IMR-90 (cell line): Measurements from ENCODE around the gene STAC. TPM values are rescaled to one million over a fixed set of nuclear protein-coding genes. Genes with fewer than 3 reads are reported as not detected.

ENCODE experiments used
- ATAC-seq: fragments of 200-7000 bp; cut with Tn5 transposase; 2 replicates; pipeline ENCODE4 v1.9.1; 2020; ENCODE audit warnings: low read depth, mild to moderate bottlenecking, moderate library complexity
- BruUV-seq: library from RNA; stranded (reverse); fragments of 400-500 nt; replicated peaks from 2 replicates; lab custom pipeline; 2021; lab: Mats Ljungman, UMichigan
- CTCF ChIA-PET: fragments of 300-600 bp; formaldehyde crosslinking; extraction: SDS; loops from one replicate; lab custom pipeline; 2021; ENCODE audit warnings: antibody characterized with exemption; lab: Yijun Ruan, JAX
- POLR2A ChIA-PET: fragments of 300-600 bp; sonication (Branson Sonifier 250); formaldehyde crosslinking; loops from one replicate; lab custom pipeline; 2022; ENCODE audit warnings: antibody characterized with exemption; ENCODE audit not compliant: unreplicated experiment; lab: Charles Lee
- DNase-seq: peaks from one replicate; pipeline ENCODE4 v3.0.0; 2013
- H2AFZ ChIP-seq: replicated peaks from 2 replicates; pipeline ENCODE3; 2013; ENCODE audit warnings: low read length, mild to moderate bottlenecking; ENCODE audit not compliant: poor library complexity
- H2AK5ac ChIP-seq: 2 replicates; pipeline ENCODE4 v1.6.1; 2013; ENCODE audit warnings: low read depth, low read length, inconsistent platforms
- H2AK9ac ChIP-seq: replicated peaks from 2 replicates; pipeline ENCODE3; 2013; ENCODE audit warnings: mild to moderate bottlenecking, low read depth, low read length, moderate library complexity; ENCODE audit not compliant: poor library complexity
- H2BK120ac ChIP-seq: 2 replicates; pipeline ENCODE4 v1.6.1; 2013; ENCODE audit warnings: low read depth, low read length, inconsistent platforms
- H2BK15ac ChIP-seq: 3 replicates; pipeline ENCODE4 v1.6.1; 2013; ENCODE audit warnings: low read depth, low read length, inconsistent platforms
- H2BK20ac ChIP-seq: 2 replicates; pipeline ENCODE4 v1.6.1; 2013; ENCODE audit warnings: low read depth, mild to moderate bottlenecking, inconsistent platforms, low read length, moderate library complexity
- H2BK5ac ChIP-seq: 2 replicates; pipeline ENCODE4 v1.6.1; 2013; ENCODE audit warnings: mild to moderate bottlenecking, low read depth, low read length, inconsistent platforms; ENCODE audit not compliant: poor library complexity, severe bottlenecking
- H3K14ac ChIP-seq: replicated peaks from 2 replicates; pipeline ENCODE4 v1.6.1; 2013; ENCODE audit warnings: low read depth, low read length, inconsistent platforms
- H3K18ac ChIP-seq: 2 replicates; pipeline ENCODE4 v1.6.1; 2013; ENCODE audit warnings: low read depth, low read length, control low read depth
- H3K23ac ChIP-seq: 2 replicates; pipeline ENCODE4 v1.6.1; 2013; ENCODE audit warnings: low read depth, low read length, inconsistent platforms
- H3K27ac ChIP-seq: 2 replicates; pipeline ENCODE4 v1.5.1; 2013; ENCODE audit warnings: mild to moderate bottlenecking, control low read depth, low read length; ENCODE audit not compliant: insufficient read depth
- H3K27me3 ChIP-seq: 2 replicates; pipeline ENCODE4 v1.6.1; 2013; ENCODE audit warnings: low read length; ENCODE audit not compliant: control insufficient read depth, insufficient read depth
- H3K36me3 ChIP-seq: 2 replicates; pipeline ENCODE4 v1.6.1; 2013; ENCODE audit warnings: low read length, mixed read lengths; ENCODE audit not compliant: control insufficient read depth, insufficient read depth
- H3K4ac ChIP-seq: 2 replicates; pipeline ENCODE4 v1.6.1; 2013; ENCODE audit warnings: low read depth, low read length, inconsistent platforms
- H3K4me1 ChIP-seq: 2 replicates; pipeline ENCODE4 v1.6.1; 2013; ENCODE audit warnings: low read length, mixed read lengths; ENCODE audit not compliant: control insufficient read depth, insufficient read depth
- H3K4me2 ChIP-seq: 2 replicates; pipeline ENCODE4 v1.6.1; 2013; ENCODE audit warnings: low read depth, mild to moderate bottlenecking, control low read depth, low read length, moderate library complexity
- H3K4me3 ChIP-seq: 2 replicates; pipeline ENCODE4 v1.5.1; 2013; ENCODE audit warnings: low read depth, mild to moderate bottlenecking, control low read depth, low read length, moderate library complexity; ENCODE audit not compliant: insufficient read depth
- H3K56ac ChIP-seq: 2 replicates; pipeline ENCODE4 v1.6.1; 2013; ENCODE audit warnings: low read length, inconsistent platforms; ENCODE audit not compliant: insufficient read depth; ENCODE audit errors: extremely low read depth
- H3K79me1 ChIP-seq, 2 experiments: 2 replicates each; pipeline ENCODE4 v1.6.1; 2013; ENCODE audit warnings: low read length in 2 of 2, inconsistent platforms in 1 of 2, low read depth in 1 of 2
- H3K9ac ChIP-seq: 2 replicates; pipeline ENCODE4 v1.6.1; 2013; ENCODE audit warnings: low read depth, low read length, control low read depth
- H3K9me1 ChIP-seq: 2 replicates; pipeline ENCODE4 v1.6.1; 2013; ENCODE audit warnings: low read length, inconsistent platforms; ENCODE audit not compliant: insufficient read depth
- H3K9me3 ChIP-seq: 2 replicates; pipeline ENCODE4 v1.6.1; 2013; ENCODE audit warnings: low read length; ENCODE audit not compliant: control insufficient read depth, insufficient read depth
- H4K20me1 ChIP-seq: 2 replicates; pipeline ENCODE4 v1.6.1; 2013; ENCODE audit warnings: low read length, inconsistent platforms; ENCODE audit not compliant: insufficient read depth
- H4K5ac ChIP-seq: 2 replicates; pipeline ENCODE4 v1.6.1; 2013; ENCODE audit warnings: mild to moderate bottlenecking, low read depth, low read length, control low read depth
- H4K8ac ChIP-seq, 2 experiments: 2 replicates each; pipeline ENCODE4 v1.6.1; 2013; ENCODE audit warnings: low read depth in 2 of 2, low read length in 2 of 2, control low read depth in 1 of 2, inconsistent platforms in 1 of 2
- H4K91ac ChIP-seq: 2 replicates; pipeline ENCODE4 v1.6.1; 2013; ENCODE audit warnings: low read depth, low read length, inconsistent platforms; ENCODE audit not compliant: insufficient read depth
- BHLHE40 ChIP-seq: fragments of 150-350 bp; IDR thresholded peaks from 2 replicates; pipeline ENCODE4 v1.6.1; 2016; ENCODE audit warnings: mild to moderate bottlenecking, low read depth, low read length
- CEBPB ChIP-seq: IDR thresholded peaks from 2 replicates; pipeline ENCODE4 v1.6.1; 2012; ENCODE audit warnings: low read depth, low read length, improper control_type of control experiment
- CHD1 ChIP-seq: IDR thresholded peaks from 2 replicates; pipeline ENCODE4 v1.6.1; 2012; ENCODE audit warnings: low read depth, low read length, improper control_type of control experiment
- CTCF ChIP-seq: conservative IDR thresholded peaks from 2 replicates; pipeline ENCODE4 v1.5.1; 2012; ENCODE audit warnings: mild to moderate bottlenecking, low read depth, low read length, improper control_type of control experiment
- ELK1 ChIP-seq: fragments of 150-350 bp; IDR thresholded peaks from 2 replicates; pipeline ENCODE4 v1.6.1; 2016; ENCODE audit warnings: low read depth, mild to moderate bottlenecking, low read length, moderate library complexity, borderline replicate concordance
- FOS ChIP-seq: fragments of 150-350 bp; IDR thresholded peaks from 2 replicates; pipeline ENCODE4 v1.6.1; 2016; ENCODE audit warnings: low read depth, low read length
- MAFK ChIP-seq: IDR thresholded peaks from 2 replicates; pipeline ENCODE4 v1.6.1; 2012; ENCODE audit warnings: low read depth, low read length, improper control_type of control experiment
- MAZ ChIP-seq: IDR thresholded peaks from 2 replicates; pipeline ENCODE4 v1.6.1; 2012; ENCODE audit warnings: low read depth, mild to moderate bottlenecking, low read length, improper control_type of control experiment, moderate library complexity, borderline replicate concordance
- MXI1 ChIP-seq: IDR thresholded peaks from 2 replicates; pipeline ENCODE4 v1.6.1; 2012; ENCODE audit warnings: low read depth, mild to moderate bottlenecking, low read length, moderate library complexity, borderline replicate concordance
- NFE2L2 ChIP-seq: fragments of 150-350 bp; IDR thresholded peaks from 2 replicates; pipeline ENCODE4 v1.6.1; 2016; ENCODE audit warnings: low read depth, mild to moderate bottlenecking, low read length
- POLR2A ChIP-seq: IDR thresholded peaks from 2 replicates; pipeline ENCODE4 v1.6.1; 2012; ENCODE audit warnings: mild to moderate bottlenecking, low read depth, low read length
- RAD21 ChIP-seq: IDR thresholded peaks from 2 replicates; pipeline ENCODE4 v1.6.1; 2012; ENCODE audit warnings: low read length, improper control_type of control experiment
- RCOR1 ChIP-seq: IDR thresholded peaks from 2 replicates; pipeline ENCODE4 v1.6.1; 2012; ENCODE audit warnings: mild to moderate bottlenecking, low read length, improper control_type of control experiment; ENCODE audit not compliant: insufficient replicate concordance
- RFX5 ChIP-seq: IDR thresholded peaks from 2 replicates; pipeline ENCODE4 v1.8.0; 2012; ENCODE audit warnings: low read depth, mild to moderate bottlenecking, low read length, moderate library complexity
- USF2 ChIP-seq: fragments of 150-350 bp; IDR thresholded peaks from 2 replicates; pipeline ENCODE4 v1.6.1; 2017; ENCODE audit warnings: mild to moderate bottlenecking, antibody characterized with exemption, low read length, low read depth
- WGBS, 2 experiments: methylation state at CpG; one replicate each; pipeline versions ENCODE4 v1.1.5 to v1.1.7; 2013; ENCODE audit warnings: missing lambda C conversion rate in 2 of 2; ENCODE audit not compliant: insufficient read length in 1 of 2; ENCODE audit errors: extremely low coverage in 2 of 2; 5-methylcytosine and 5-hydroxymethylcytosine counted together
- dilution Hi-C: fragments of 300-500 bp; cut with HindIII; formaldehyde crosslinking; loops from one replicate; pipeline ENCODE4 v1.14.3; 2018; ENCODE audit warnings: low sequenced_read_pairs; ENCODE audit not compliant: unreplicated experiment
- in situ Hi-C: fragments of 300-500 bp; cut with MboI; formaldehyde crosslinking; loops from 3 replicates; pipeline ENCODE4 v1.14.3; 2019; ENCODE audit warnings: low sequenced_read_pairs, inconsistent platforms, mixed read lengths
- intact Hi-C: fragments of 100-400 bp; cut with micrococcal nuclease; formaldehyde crosslinking; loops from 2 replicates; pipeline ENCODE4 v1.10.0; 2022
- polyA plus RNA-seq, 3 experiments: library from polyadenylated mRNA; depleted of rRNA; stranded (reverse); fragments of >200 nt; gene quantifications; 2 replicates each; pipeline ENCODE4 v1.2.3, GENCODE V29; 2012; ENCODE audit warnings: low replicate concordance in 1 of 3
- total RNA-seq: library from RNA; depleted of rRNA; stranded (reverse); fragments of >200 nt; gene quantifications from 2 replicates; pipeline ENCODE4 v1.2.3, GENCODE V29; 2012

STAC gene
- total and polyA plus RNA-seq, 2 of the 4 experiments (the other 2 are of a cell fraction), result 0.19 to 0.36 TPM

GRCh38 chr3:36405190-36405589, 24.9 kb downstream of the STAC start:
- Histone ChIP-seq H3K4me1 (no peaks in the 10 kb centered on the region), H3K9me1 (no peaks in the 10 kb centered on the region), H2AK5ac (no peak overlapping the region), H3K14ac (no peak overlapping the region), H2BK5ac (no peak overlapping the region), H2BK20ac (no peak overlapping the region), H3K9me3 (0 out of 2 replicates have a peak, but pooled peaks cover 2% of the 10 kb centered on the region), H4K5ac (no peak overlapping the region), H3K4me3 (no peak overlapping the region), H4K20me1 (no peaks in the 10 kb centered on the region), H3K4me2 (no peak overlapping the region), H2BK120ac (no peak overlapping the region), H3K79me1 (no peaks in the 10 kb centered on the region), H4K91ac (no peak overlapping the region), H3K36me3 (no peaks in the 10 kb centered on the region), H3K18ac (no peak overlapping the region), H3K4ac (no peak overlapping the region), H2AK9ac (no peak overlapping the region), H2BK15ac (no peak overlapping the region), H3K56ac (no peak overlapping the region), H4K8ac (no peak overlapping the region), H3K27me3 (no peaks in the 10 kb centered on the region), H3K27ac (no peak overlapping the region), H3K23ac (no peak overlapping the region), H3K9ac (no peak overlapping the region), H2AFZ (no peak overlapping the region)
- no TSS peak for BruUV-seq
- TF ChIP-seq ELK1 (no peak), RFX5 (no peak), CTCF (no peak), CHD1 (no peak), CEBPB (no peak), MAFK (no peak), RCOR1 (no peak), POLR2A (no peak), BHLHE40 (no peak), NFE2L2 (no peak), RAD21 (no peak), USF2 (no peak), MAZ (no peak), FOS (no peak), MXI1 (no peak)
- CTCF ChIA-PET, result no interaction called here
- in situ Hi-C loops, result no loop called here
- DNase-seq (no peak), ATAC-seq (no peak)
- intact Hi-C loops, result loop anchor here (5.0 kb wide), 1 partner anchor 292 kb away; no protein-coding TSS in a partner anchor
- POLR2A ChIA-PET, result no interaction called here
- dilution Hi-C loops, result no loop called here
- no CpG with 5 or more reads among the region's 4 CpGs for WGBS, 2 experiments
